Measurements from ENCODE around the gene ATAD2B. TPM values are rescaled to one million over a fixed set of nuclear protein-coding genes. Genes with fewer than 3 reads are reported as not detected.

Gene ATAD2B
- total RNA-seq, 4 donors from 2014 or later = 7.3 to 18.1 (median 7.7) TPM

DNA sequence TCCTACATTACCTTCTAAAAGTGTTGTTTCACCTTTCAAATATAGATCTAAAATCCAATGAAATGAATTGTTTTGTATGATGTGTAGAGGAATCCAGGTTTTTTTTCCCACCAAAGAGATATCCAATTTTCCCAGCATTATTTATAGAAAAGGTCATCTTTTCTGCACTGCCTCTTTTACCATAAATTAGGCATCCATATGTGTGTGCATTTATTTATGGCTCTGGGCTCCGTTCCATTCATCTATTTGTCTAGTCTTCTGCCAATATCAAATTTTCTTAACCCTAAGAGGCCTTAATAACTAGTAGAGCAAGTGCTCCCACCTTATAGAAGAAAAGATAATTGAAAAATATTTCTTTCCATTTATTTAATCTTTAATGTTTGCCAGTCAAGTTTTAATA is 88.3 kb downstream of the ATAD2B start:
- no peak for DNase-seq

DNA sequence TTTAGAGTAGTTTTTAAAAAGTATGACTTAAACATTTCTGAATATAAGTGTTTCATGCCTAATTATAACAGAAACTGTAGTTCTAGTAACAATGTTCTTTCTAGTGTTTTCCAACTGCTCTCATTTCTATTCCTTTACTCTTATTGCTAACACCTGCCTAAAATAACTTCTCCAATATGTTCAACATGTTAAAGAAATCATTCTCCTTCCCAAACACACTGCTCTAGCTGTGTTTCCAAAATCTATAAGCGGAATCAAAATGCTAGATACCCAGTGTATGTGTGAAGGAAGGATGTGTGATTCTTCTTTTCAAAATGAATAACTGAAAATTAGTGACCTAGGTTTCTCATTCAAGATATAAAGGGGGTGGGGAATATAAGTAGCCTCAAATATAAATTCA is 89.1 kb downstream of the ATAD2B start:
- DNase-seq (no peak), ATAC-seq (no peak)
- Histone ChIP-seq H3K9me3 (no peaks in the 10 kb centered on the region), H3K27me3 (no peaks in the 10 kb centered on the region), H3K27ac (no peak overlapping the region), H3K4me3 (no peak overlapping the region), H3K4me1 (no peaks in the 10 kb centered on the region), H3K36me3 (peaks cover 0 to 5% of the 10 kb centered on the region in 2 donors)
- TF ChIP-seq, protein P1, sequence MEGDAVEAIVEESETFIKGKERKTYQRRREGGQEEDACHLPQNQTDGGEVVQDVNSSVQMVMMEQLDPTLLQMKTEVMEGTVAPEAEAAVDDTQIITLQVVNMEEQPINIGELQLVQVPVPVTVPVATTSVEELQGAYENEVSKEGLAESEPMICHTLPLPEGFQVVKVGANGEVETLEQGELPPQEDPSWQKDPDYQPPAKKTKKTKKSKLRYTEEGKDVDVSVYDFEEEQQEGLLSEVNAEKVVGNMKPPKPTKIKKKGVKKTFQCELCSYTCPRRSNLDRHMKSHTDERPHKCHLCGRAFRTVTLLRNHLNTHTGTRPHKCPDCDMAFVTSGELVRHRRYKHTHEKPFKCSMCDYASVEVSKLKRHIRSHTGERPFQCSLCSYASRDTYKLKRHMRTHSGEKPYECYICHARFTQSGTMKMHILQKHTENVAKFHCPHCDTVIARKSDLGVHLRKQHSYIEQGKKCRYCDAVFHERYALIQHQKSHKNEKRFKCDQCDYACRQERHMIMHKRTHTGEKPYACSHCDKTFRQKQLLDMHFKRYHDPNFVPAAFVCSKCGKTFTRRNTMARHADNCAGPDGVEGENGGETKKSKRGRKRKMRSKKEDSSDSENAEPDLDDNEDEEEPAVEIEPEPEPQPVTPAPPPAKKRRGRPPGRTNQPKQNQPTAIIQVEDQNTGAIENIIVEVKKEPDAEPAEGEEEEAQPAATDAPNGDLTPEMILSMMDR (IDR thresholded peaks at IDR 0.05 in 4 of 5, conservative IDR thresholded peaks at IDR 0.05 in 1 of 5) = no peak
- no peak for TF ChIP-seq POLR2A (IDR thresholded peaks at IDR 0.05)
- in situ Hi-C loops (cut with MboI; ENCODE audit: low sequenced_read_pairs in 4 of 4) (loop anchor here in 1 of 4 donors (25.0 kb wide), 1 partner anchor 249 kb away; the partner anchor contains the start of genes SF3B6 and TP53I3), intact Hi-C loops (cut with DNase I; ENCODE audit: low total_unique reads) (no loop called here)

More for the DNA sequence above, 88.3 kb downstream of the ATAD2B start:
- H3K36me3 ChIP-seq = peaks cover 0 to 5% of the 10 kb centered on the region in 2 donors
- no peaks in the 10 kb centered on the region for H3K9me3 ChIP-seq
- intact Hi-C loops (cut with DNase I; ENCODE audit: low total_unique reads) = no loop called here
- no peak overlapping the region for H3K4me3 ChIP-seq
- H3K4me1 ChIP-seq = no peaks in the 10 kb centered on the region
- TF ChIP-seq, protein P1 (IDR thresholded peaks at IDR 0.05 in 4 of 5, conservative IDR thresholded peaks at IDR 0.05 in 1 of 5) = no peak
- no peak for TF ChIP-seq POLR2A (IDR thresholded peaks at IDR 0.05)
- ATAC-seq = no peak
- no peaks in the 10 kb centered on the region for H3K27me3 ChIP-seq
- in situ Hi-C loops (cut with MboI; ENCODE audit: low sequenced_read_pairs in 4 of 4) = loop anchor here in 1 of 4 donors (25.0 kb wide), 1 partner anchor 249 kb away; the partner anchor contains the start of genes SF3B6 and TP53I3
- H3K27ac ChIP-seq = no peak overlapping the region

DNA sequence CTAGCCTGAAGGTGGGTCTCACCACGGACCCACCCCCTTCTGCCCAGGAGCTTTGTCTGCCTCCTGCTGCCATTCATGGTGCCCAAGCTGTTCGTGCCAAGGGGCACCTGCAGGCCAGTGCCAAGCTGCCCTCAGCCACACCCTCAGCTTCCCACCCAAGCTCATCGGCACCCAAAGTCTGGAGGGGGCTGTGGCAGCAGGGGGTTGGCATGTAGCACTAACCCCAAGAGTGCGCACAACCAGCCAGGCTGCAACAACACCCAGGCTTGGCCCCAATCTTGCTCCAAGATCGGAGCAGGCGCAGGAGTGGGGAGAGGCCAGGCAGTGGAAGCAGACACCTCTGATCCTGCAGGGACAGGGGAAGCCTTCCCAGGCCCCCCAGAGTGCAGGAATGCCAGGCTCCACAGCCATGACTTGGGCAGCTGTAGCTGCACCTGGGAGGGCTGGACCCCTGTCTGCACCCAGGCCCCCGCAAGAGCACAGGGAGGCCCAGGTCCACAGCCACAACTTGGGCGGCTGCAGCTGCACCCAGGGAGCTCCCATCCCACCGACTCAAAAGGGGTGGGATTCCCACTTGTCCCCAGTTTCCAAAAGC is 89.9 kb downstream of the ATAD2B start:
- Histone ChIP-seq H3K27ac (no peak overlapping the region), H3K36me3 (peaks cover 0 to 5% of the 10 kb centered on the region in 2 donors), H3K4me1 (no peaks in the 10 kb centered on the region), H3K9me3 (no peaks in the 10 kb centered on the region), H3K4me3 (no peak overlapping the region), H3K27me3 (no peaks in the 10 kb centered on the region)
- in situ Hi-C loops (cut with MboI; ENCODE audit: low sequenced_read_pairs in 4 of 4) = loop anchor here in 1 of 4 donors (25.0 kb wide), 1 partner anchor 250 kb away; the partner anchor contains the start of genes SF3B6 and TP53I3
- no peak for ATAC-seq
- no peak for DNase-seq
- intact Hi-C loops (cut with DNase I; ENCODE audit: low total_unique reads) = no loop called here
- TF ChIP-seq, protein P1 (IDR thresholded peaks at IDR 0.05 in 4 of 5, conservative IDR thresholded peaks at IDR 0.05 in 1 of 5) = no peak
- no peak for TF ChIP-seq POLR2A (IDR thresholded peaks at IDR 0.05)

DNA sequence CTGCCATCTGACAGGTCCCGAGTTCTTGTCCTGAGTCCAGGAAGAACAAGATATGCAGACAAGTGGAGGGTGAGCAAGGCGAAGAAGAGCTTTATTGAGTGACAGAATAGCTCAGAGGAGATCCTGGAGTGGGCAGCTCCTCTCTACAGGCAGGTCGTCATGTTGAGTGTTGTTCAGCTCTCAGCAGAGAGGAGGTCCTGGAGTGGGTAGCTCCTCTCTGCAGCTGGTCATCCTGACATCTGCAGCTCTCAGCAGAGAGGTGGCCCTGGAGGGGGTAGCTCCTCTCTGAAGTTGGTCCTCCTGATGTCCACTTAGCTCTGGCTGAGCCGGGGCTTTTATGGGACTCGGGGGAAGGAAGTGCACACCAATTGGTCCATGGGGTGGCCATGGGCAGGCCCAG is 90.4 kb downstream of the ATAD2B start:
- DNase-seq (no peak), ATAC-seq (no peak)
- Histone ChIP-seq H3K36me3 (peaks cover 0 to 5% of the 10 kb centered on the region in 2 donors), H3K27me3 (no peaks in the 10 kb centered on the region), H3K4me1 (no peaks in the 10 kb centered on the region), H3K4me3 (no peak overlapping the region), H3K9me3 (no peaks in the 10 kb centered on the region), H3K27ac (no peak overlapping the region)
- in situ Hi-C loops (cut with MboI; ENCODE audit: low sequenced_read_pairs in 4 of 4) = loop anchor here in 1 of 4 donors (25.0 kb wide), 1 partner anchor 251 kb away; the partner anchor contains the start of genes SF3B6 and TP53I3
- TF ChIP-seq POLR2A (IDR thresholded peaks at IDR 0.05) = no peak
- TF ChIP-seq, protein P1 (IDR thresholded peaks at IDR 0.05 in 4 of 5, conservative IDR thresholded peaks at IDR 0.05 in 1 of 5) = no peak
- intact Hi-C loops (cut with DNase I; ENCODE audit: low total_unique reads) = no loop called here

Data from gastrocnemius medialis (tissue), 4 donors.